ENCODE measurements around the gene OR5D13.

Gene OR5D13, protein sequence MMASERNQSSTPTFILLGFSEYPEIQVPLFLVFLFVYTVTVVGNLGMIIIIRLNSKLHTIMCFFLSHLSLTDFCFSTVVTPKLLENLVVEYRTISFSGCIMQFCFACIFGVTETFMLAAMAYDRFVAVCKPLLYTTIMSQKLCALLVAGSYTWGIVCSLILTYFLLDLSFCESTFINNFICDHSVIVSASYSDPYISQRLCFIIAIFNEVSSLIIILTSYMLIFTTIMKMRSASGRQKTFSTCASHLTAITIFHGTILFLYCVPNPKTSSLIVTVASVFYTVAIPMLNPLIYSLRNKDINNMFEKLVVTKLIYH

DNA sequence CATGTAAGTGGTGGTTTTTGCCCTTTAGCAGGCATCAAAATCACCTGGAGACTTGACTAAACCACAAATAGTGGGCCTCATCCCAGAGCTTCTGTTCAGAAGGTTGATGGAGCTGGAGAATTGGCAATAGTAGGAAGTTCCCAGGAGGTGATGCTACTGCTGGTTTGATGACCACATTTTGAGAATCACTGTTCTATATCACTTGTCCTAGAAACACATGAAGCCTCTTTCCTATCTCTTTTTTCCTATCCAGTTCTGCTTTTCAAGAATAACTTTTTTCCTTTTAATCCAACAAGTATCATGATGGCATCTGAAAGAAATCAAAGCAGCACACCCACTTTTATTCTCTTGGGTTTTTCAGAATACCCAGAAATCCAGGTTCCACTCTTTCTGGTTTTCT, at the start of gene OR5D13:
Gene OR5D13 (plus strand): TSS at position 301 of the 400 bp plus-strand sequence. CDS start 0 bp downstream, at position 301.
- no peak for DNase-seq (ENCODE audit: low read depth, low spot score)
- no peak within 1 kb of the TSS for H3K4me3 ChIP-seq (ENCODE audit: low read depth, low read length)
- TF ChIP-seq, protein P1, sequence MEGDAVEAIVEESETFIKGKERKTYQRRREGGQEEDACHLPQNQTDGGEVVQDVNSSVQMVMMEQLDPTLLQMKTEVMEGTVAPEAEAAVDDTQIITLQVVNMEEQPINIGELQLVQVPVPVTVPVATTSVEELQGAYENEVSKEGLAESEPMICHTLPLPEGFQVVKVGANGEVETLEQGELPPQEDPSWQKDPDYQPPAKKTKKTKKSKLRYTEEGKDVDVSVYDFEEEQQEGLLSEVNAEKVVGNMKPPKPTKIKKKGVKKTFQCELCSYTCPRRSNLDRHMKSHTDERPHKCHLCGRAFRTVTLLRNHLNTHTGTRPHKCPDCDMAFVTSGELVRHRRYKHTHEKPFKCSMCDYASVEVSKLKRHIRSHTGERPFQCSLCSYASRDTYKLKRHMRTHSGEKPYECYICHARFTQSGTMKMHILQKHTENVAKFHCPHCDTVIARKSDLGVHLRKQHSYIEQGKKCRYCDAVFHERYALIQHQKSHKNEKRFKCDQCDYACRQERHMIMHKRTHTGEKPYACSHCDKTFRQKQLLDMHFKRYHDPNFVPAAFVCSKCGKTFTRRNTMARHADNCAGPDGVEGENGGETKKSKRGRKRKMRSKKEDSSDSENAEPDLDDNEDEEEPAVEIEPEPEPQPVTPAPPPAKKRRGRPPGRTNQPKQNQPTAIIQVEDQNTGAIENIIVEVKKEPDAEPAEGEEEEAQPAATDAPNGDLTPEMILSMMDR (IDR thresholded peaks at IDR 0.05; ENCODE audit: low read depth, low read length): no peak
- in situ Hi-C loops (cut with HindIII; ENCODE audit: low sequenced_read_pairs): no loop called here

DNA sequence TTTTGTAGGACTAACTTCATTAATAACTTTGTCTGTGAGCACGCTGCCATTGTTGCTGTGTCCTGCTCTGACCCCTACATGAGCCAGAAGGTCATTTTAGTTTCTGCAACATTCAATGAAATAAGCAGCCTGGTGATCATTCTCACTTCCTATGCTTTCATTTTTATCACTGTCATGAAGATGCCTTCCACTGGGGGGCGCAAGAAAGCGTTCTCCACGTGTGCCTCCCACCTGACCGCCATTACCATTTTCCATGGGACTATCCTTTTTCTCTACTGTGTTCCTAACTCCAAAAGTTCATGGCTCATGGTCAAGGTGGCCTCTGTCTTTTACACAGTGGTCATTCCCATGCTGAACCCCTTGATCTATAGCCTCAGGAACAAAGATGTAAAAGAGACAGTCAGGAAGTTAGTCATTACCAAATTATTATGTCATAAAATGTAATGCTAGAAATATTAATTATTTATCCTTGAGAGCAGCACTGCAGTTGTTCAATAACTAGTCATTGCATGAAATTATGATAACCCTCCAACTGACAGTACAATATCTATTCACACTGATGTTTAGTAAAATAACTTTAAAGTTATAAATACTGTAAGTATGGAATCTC, 46.4 kb upstream of the OR5D13 start:
- in situ Hi-C loops (cut with HindIII; ENCODE audit: low sequenced_read_pairs): no loop called here
- no peak overlapping the region for H3K4me3 ChIP-seq (ENCODE audit: low read depth, low read length)
- TF ChIP-seq, protein P1 (IDR thresholded peaks at IDR 0.05; ENCODE audit: low read depth, low read length): no peak
- DNase-seq (ENCODE audit: low read depth, low spot score): no peak

DNA sequence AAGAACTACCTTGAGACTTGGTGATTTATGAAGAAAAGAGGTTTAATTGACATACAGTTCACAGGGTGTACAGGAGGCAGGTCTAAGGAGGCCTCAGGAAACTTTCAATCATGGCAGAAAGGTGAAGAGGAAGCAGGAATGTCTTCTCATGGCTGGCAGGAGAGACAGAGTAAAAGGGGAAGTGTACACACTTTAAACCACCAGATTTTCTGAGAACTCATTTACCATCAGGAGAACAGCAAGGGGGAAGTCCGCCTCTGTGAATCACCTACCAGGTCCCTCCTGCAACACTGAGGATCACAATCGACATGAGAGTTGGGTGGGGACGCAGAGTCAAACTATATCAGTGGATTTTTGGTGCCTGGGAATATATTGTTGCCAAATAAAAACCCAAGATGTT, 40.3 kb upstream of the OR5D13 start:
- TF ChIP-seq, protein P1 (IDR thresholded peaks at IDR 0.05; ENCODE audit: low read depth, low read length): no peak
- no peak for DNase-seq (ENCODE audit: low read depth, low spot score)
- no peak overlapping the region for H3K4me3 ChIP-seq (ENCODE audit: low read depth, low read length)
- in situ Hi-C loops (cut with HindIII; ENCODE audit: low sequenced_read_pairs): no loop called here

DNA sequence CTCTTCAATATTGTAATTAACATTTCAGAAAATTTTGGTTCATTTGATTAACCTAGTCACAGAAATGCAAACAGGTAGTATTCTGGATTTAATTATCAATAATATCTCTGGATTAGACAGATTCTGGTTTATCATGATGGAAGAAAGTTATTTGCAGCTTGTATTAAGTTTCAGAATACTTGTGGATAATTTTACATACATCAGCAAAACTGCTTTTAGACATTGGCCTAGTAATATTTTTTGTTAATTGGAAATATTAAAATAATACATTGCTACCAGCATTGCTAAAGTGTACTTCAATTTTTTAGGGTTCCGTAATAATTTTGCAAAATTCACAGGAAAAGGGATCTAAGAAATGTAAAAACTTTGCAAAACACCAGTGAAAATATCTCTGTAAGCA, 18.4 kb downstream of the OR5D13 start:
- no peak for DNase-seq (ENCODE audit: low read depth, low spot score)
- in situ Hi-C loops (cut with HindIII; ENCODE audit: low sequenced_read_pairs): no loop called here
- no peak overlapping the region for H3K4me3 ChIP-seq (ENCODE audit: low read depth, low read length)
- TF ChIP-seq, protein P1 (IDR thresholded peaks at IDR 0.05; ENCODE audit: low read depth, low read length): no peak

DNA sequence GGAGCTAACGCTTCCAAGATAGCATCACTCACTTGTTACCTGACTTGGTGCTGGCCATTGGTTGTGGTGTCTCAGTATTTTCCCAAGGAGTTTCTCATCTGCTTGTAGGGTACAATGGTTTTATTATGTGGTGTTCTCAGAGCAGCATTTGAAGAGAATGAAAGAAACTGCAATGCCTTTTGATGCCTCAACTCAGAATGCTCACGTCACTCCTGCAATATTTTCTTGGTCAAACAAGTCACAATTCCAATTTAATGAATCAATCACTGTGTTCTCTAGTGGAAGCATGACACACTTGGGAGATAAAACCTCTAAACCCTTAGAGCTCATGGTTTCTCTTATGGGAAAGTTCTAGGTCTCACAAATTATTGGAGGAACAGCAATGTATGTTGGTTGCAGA, 20.1 kb downstream of the OR5D13 start:
- no peak for DNase-seq (ENCODE audit: low read depth, low spot score)
- in situ Hi-C loops (cut with HindIII; ENCODE audit: low sequenced_read_pairs): no loop called here
- H3K4me3 ChIP-seq (ENCODE audit: low read depth, low read length): no peak overlapping the region
- TF ChIP-seq, protein P1 (IDR thresholded peaks at IDR 0.05; ENCODE audit: low read depth, low read length): no peak

DNA sequence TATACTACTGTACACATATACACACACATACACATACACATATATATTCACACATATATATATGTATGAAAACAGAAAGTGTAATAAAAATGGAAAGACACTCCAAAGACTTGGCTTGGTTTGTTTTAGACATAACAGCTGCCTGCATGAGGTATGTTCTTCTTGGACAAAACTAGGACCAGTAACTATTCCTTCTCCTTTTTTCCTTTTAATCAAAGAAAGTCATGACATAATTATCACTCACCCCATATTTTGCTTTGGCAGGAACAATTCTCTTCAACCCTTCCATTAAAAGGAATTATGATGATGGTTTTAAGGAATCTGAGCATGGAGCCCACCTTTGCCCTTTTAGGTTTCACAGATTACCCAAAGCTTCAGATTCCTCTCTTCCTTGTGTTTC, 22.0 kb downstream of the OR5D13 start, which contains the start of gene OR5D14:
Gene OR5D14 (plus strand): TSS at position 301 of the 400 bp plus-strand sequence. CDS start 0 bp downstream, at position 301.
- H3K4me3 ChIP-seq (ENCODE audit: low read depth, low read length): no peak within 1 kb of the TSS
- no peak for DNase-seq (ENCODE audit: low read depth, low spot score)
- TF ChIP-seq, protein P1 (IDR thresholded peaks at IDR 0.05; ENCODE audit: low read depth, low read length): no peak
- in situ Hi-C loops (cut with HindIII; ENCODE audit: low sequenced_read_pairs): no loop called here
